Activated CD4-positive, alpha-beta T cell treated with anti-CD3 and anti-CD28 coated beads, Interleukin-2, amount 10 ng/mL, durations not matched to agents 24 days and 14 days (primary cell): ENCODE results near the gene INPP5E. TPM values are rescaled to one million over a fixed set of nuclear protein-coding genes. Genes with fewer than 3 reads are reported as not detected.
A peak's percentile ranks its signal among the peaks of the same experiment; 100 is the strongest.

Source experiments
- DNase-seq: peaks from one replicate; pipeline ENCODE4 v3.0.0; 2022
- H3K27ac Mint-ChIP-seq: one replicate; pipeline ENCODE4 v1.8.0; 2022; ENCODE audit warnings: mild to moderate bottlenecking, mixed read lengths
- H3K27me3 Mint-ChIP-seq: one replicate; pipeline ENCODE4 v1.8.0; 2022; ENCODE audit warnings: mixed read lengths
- H3K36me3 Mint-ChIP-seq: one replicate; pipeline ENCODE4 v1.8.0; 2022; ENCODE audit warnings: low read depth, mild to moderate bottlenecking, mixed read lengths
- H3K4me1 Mint-ChIP-seq: one replicate; pipeline ENCODE4 v1.8.0; 2021; ENCODE audit warnings: mixed read lengths
- H3K4me3 Mint-ChIP-seq: one replicate; pipeline ENCODE4 v1.8.0; 2022; ENCODE audit warnings: mild to moderate bottlenecking, moderate library complexity, mixed read lengths
- H3K9me3 Mint-ChIP-seq: one replicate; pipeline ENCODE4 v1.8.0; 2021; ENCODE audit warnings: mixed read lengths
- intact Hi-C: fragments of 100-400 bp; cut with micrococcal nuclease; formaldehyde crosslinking; loops from one replicate; pipeline ENCODE4 v1.15.1; 2023
- total RNA-seq: library from RNA; stranded (reverse); gene quantifications from 2 replicates; pipeline ENCODE4 v1.2.3, GENCODE V29; 2022

The INPP5E gene
- total RNA-seq, 1 donor from 2014 or later, result 20.6 TPM

GRCh38 chr9:136447173-136447778 lies 7.6 kb upstream of the INPP5E start:
- DNase-seq, result no peak
- Mint-ChIP-seq H3K27me3 (no peaks in the 10 kb centered on the region), H3K9me3 (no peaks in the 10 kb centered on the region), H3K4me3 (no peak overlapping the region), H3K27ac (no peak overlapping the region), H3K36me3 (peaks cover 56% of the 10 kb centered on the region), H3K4me1 (no peaks in the 10 kb centered on the region)
- intact Hi-C loops, result no loop called here

GRCh38 chr9:136445799-136446198 lies 6.2 kb upstream of the INPP5E start:
- Mint-ChIP-seq H3K27ac (no peak overlapping the region), H3K36me3 (peaks cover 57% of the 10 kb centered on the region)

DNA sequence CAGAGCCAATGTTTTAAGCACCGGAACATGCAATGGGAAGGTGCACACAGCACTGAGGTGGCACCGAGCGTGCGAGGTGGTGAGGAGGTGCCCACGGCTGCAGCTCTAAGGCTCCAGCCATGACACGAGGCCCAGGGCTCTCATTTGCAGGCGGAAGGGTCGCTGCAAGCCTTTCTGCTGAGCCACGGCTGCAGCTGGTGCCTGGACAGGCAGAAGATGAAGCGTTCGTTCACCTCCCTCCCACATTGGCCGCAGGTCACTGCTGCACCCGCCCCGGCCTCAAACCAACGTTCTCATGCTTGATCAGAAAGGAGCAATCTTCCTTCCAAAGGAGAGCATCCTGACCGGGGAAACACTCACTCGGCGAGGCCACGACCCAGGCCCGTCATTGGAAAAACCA lies 4.5 kb upstream of the INPP5E start:
- H3K4me1 Mint-ChIP-seq, result peaks cover 2% of the 10 kb centered on the region
- H3K27me3 Mint-ChIP-seq, result no peaks in the 10 kb centered on the region
- peaks cover 50% of the 10 kb centered on the region for H3K36me3 Mint-ChIP-seq
- no peaks in the 10 kb centered on the region for H3K9me3 Mint-ChIP-seq
- no peak for DNase-seq
- intact Hi-C loops, result no loop called here
- H3K4me3 Mint-ChIP-seq, result no peak overlapping the region
- H3K27ac Mint-ChIP-seq, result no peak overlapping the region

More at GRCh38 chr9:136445799-136446198, 6.2 kb upstream of the INPP5E start:
- Mint-ChIP-seq H3K9me3 (no peaks in the 10 kb centered on the region), H3K4me3 (no peak overlapping the region), H3K4me1 (no peaks in the 10 kb centered on the region), H3K27me3 (no peaks in the 10 kb centered on the region)
- intact Hi-C loops, result no loop called here
- DNase-seq, result no peak

DNA sequence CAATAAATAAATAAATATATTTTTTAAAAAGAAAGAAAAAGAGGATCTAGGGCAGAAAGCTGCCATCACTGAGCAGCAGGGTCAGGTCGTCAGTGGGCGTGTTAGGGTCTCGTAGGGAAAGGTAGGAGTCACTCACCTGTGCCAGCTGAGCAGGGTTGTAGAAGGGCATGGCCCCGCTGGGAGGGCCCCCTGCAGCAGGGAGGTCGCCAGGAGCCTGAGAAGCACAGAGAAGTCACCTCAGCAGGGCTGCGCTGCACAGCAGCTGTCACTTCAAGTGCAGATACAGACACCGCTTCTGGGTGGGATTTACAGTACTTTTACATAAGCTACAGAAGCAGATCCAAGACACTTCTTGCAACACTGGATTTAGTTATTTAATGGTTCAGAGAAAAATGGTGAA lies 4.0 kb upstream of the INPP5E start:
- no peak for DNase-seq
- Mint-ChIP-seq H3K9me3 (no peaks in the 10 kb centered on the region), H3K4me3 (no peak overlapping the region), H3K27me3 (no peaks in the 10 kb centered on the region), H3K4me1 (peaks cover 2% of the 10 kb centered on the region), H3K36me3 (peaks cover 50% of the 10 kb centered on the region), H3K27ac (no peak overlapping the region)
- intact Hi-C loops, result no loop called here

GRCh38 chr9:136443087-136443486 lies 3.4 kb upstream of the INPP5E start:
- Mint-ChIP-seq H3K27ac (no peak overlapping the region), H3K4me1 (peaks cover 5% of the 10 kb centered on the region), H3K27me3 (no peaks in the 10 kb centered on the region), H3K4me3 (no peak overlapping the region), H3K9me3 (no peaks in the 10 kb centered on the region), H3K36me3 (peaks cover 45% of the 10 kb centered on the region)
- intact Hi-C loops, result no loop called here
- DNase-seq, result no peak

DNA sequence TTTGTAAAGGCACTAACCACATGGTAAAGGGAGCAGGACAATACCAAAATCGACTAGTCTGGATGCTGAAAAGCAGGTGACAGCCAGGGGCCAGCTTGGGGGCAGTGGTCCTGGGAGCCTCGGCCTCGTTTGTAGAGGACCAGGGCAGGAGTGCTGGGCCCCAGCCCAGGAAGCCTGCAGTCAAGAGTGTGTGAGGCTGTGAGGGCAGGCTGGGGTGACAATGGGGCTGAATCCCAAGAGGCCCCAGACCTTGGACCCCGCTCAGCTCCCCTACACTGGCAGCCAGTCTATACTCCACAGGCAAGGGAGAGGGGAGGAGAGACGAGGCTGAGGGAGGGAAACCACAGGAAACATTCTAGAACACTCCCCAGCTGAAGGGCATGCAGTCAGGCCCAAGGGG lies 2.6 kb upstream of the INPP5E start:
- H3K9me3 Mint-ChIP-seq, result no peaks in the 10 kb centered on the region
- DNase-seq, result no peak
- H3K36me3 Mint-ChIP-seq, result peaks cover 37% of the 10 kb centered on the region
- no peak overlapping the region for H3K27ac Mint-ChIP-seq
- H3K27me3 Mint-ChIP-seq, result no peaks in the 10 kb centered on the region
- H3K4me3 Mint-ChIP-seq, result no peak overlapping the region
- intact Hi-C loops, result no loop called here
- H3K4me1 Mint-ChIP-seq, result peaks cover 12% of the 10 kb centered on the region

- H3K36me3 Mint-ChIP-seq, result peaks cover 37% of the 10 kb centered on the region
- H3K27me3 Mint-ChIP-seq, result no peaks in the 10 kb centered on the region
- H3K4me3 Mint-ChIP-seq, result no peak overlapping the region
- peaks cover 17% of the 10 kb centered on the region for H3K4me1 Mint-ChIP-seq
- intact Hi-C loops, result no loop called here
- H3K27ac Mint-ChIP-seq, result no peak overlapping the region
- no peaks in the 10 kb centered on the region for H3K9me3 Mint-ChIP-seq
- no peak for DNase-seq
These were observed 2.1 kb upstream of the INPP5E start for GRCh38 chr9:136441681-136442245.

DNA sequence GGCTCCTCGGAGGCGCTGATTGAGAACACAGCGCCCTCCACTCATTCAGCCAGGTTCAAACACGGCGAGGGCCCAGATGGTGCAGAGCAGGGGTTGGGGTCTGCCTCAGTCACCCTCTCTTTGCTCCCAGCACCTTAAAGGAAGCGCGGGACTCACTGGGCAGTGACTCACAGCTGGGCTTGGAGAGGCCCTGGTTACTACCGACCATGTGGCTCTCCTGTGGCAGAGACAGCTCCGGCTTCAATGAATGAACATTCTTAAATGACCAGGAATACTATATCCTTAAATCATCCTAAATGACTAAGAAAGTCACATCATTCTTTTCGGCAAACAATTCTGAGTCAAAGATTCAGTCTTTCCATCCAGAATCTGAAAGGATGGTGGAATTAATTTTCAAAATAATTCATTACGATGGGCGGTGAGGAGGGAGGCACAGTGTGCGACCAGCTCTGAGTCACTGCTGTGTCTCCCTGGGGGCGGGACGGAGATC lies 1.6 kb upstream of the INPP5E start:
- Mint-ChIP-seq H3K4me3 (no peak overlapping the region), H3K27me3 (no peaks in the 10 kb centered on the region), H3K9me3 (no peaks in the 10 kb centered on the region), H3K27ac (no peak overlapping the region), H3K4me1 (peaks cover 21% of the 10 kb centered on the region), H3K36me3 (peaks cover 33% of the 10 kb centered on the region)
- intact Hi-C loops, result no loop called here
- DNase-seq, result no peak

- Mint-ChIP-seq H3K4me3 (peak overlapping the region; percentile 85), H3K36me3 (peaks cover 32% of the 10 kb centered on the region), H3K9me3 (no peaks in the 10 kb centered on the region), H3K4me1 (peaks cover 24% of the 10 kb centered on the region), H3K27ac (peak overlapping the region; percentile 35), H3K27me3 (no peaks in the 10 kb centered on the region)
- intact Hi-C loops, result loop anchor here (2.0 kb wide), 1 partner anchor 28 kb away; the partner anchor contains the start of genes ENTR1 and PMPCA
- peak; percentile 88 for DNase-seq
These were observed 831 bp downstream of the INPP5E start for GRCh38 chr9:136438548-136439480.

GRCh38 chr9:136437839-136438547 lies 1.7 kb downstream of the INPP5E start:
- no peaks in the 10 kb centered on the region for H3K27me3 Mint-ChIP-seq
- peak overlapping the region; percentile 35 for H3K27ac Mint-ChIP-seq
- H3K4me3 Mint-ChIP-seq, result peak overlapping the region; percentile 85
- H3K4me1 Mint-ChIP-seq, result peaks cover 24% of the 10 kb centered on the region
- intact Hi-C loops, result loop anchor here (2.0 kb wide), 1 partner anchor 27 kb away; the partner anchor contains the start of genes ENTR1 and PMPCA
- no peaks in the 10 kb centered on the region for H3K9me3 Mint-ChIP-seq
- no peak for DNase-seq
- peaks cover 27% of the 10 kb centered on the region for H3K36me3 Mint-ChIP-seq

- Mint-ChIP-seq H3K4me3 (peak overlapping the region; percentile 85), H3K9me3 (no peaks in the 10 kb centered on the region), H3K4me1 (peaks cover 24% of the 10 kb centered on the region), H3K27me3 (no peaks in the 10 kb centered on the region), H3K27ac (peak overlapping the region; percentile 29), H3K36me3 (peaks cover 22% of the 10 kb centered on the region)
- no peak for DNase-seq
- intact Hi-C loops, result no loop called here
These were observed 2.2 kb downstream of the INPP5E start for GRCh38 chr9:136437430-136437829.

DNA sequence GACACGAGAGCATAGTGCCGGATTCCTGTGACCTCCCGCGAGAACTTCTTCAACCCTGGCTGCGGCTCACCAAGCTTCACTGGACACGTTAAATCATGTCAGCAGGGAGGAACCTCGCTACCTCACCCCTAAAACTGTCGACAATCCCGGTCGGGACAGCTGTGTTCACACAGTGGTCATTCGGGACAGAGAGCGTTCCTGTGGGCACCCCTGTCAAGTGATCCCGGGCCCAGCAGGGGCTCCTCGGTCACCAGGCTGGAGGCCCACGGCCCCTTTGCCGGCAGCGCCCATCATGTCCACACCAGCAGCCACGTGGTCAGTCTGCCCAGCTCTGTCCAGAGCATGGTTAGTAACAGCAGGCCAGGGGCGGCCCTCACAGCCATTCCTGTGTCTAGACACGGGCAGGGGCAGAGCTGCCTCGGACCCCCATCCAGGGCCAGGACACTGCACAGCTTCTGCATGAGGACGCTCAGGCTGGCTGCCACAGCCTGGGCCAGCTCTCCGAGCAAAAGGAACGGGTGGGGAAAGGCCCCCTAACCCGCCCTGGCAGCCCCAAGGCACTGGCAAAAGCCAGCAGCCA lies 3.5 kb downstream of the INPP5E start:
- H3K27me3 Mint-ChIP-seq, result no peaks in the 10 kb centered on the region
- no peak for DNase-seq
- no peak overlapping the region for H3K27ac Mint-ChIP-seq
- H3K36me3 Mint-ChIP-seq, result peaks cover 14% of the 10 kb centered on the region
- intact Hi-C loops, result no loop called here
- peaks cover 24% of the 10 kb centered on the region for H3K4me1 Mint-ChIP-seq
- no peaks in the 10 kb centered on the region for H3K9me3 Mint-ChIP-seq
- peak overlapping the region; percentile 85 for H3K4me3 Mint-ChIP-seq

DNA sequence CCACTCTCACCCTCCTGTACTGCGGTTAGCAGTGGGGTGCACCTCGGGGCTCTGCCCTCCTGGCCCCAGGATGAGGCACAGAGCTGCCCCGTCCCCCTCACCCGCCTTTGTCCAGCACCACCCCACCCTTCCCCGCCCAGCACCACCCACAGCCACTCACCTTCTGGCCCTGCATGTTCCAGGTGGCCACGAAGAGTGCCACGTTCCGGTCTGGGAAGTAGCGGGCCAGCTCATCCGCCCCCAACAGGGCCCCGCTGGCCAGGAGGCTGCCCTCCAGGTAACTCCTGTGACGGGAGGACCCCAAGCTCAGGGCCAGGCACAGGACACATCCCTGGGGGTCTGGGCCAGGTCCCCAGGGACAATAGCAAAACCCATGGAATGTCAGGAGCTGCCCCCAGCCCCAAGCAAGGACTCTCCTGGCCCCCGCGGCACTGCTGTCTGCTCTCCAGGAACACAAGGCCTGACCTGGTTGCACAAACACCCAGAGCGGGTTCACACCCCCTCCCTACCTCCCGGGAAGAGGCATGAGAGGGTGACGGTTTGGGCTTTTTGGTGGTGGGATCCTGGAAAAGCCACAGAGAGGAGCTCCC lies 5.0 kb downstream of the INPP5E start:
- H3K4me3 Mint-ChIP-seq, result no peak overlapping the region
- intact Hi-C loops, result no loop called here
- no peak overlapping the region for H3K27ac Mint-ChIP-seq
- H3K4me1 Mint-ChIP-seq, result peaks cover 21% of the 10 kb centered on the region
- peaks cover 11% of the 10 kb centered on the region for H3K36me3 Mint-ChIP-seq
- no peaks in the 10 kb centered on the region for H3K27me3 Mint-ChIP-seq
- no peaks in the 10 kb centered on the region for H3K9me3 Mint-ChIP-seq
- DNase-seq, result no peak
